ENCODE measurements around the gene LHFPL6. TPM values are rescaled to one million over a fixed set of nuclear protein-coding genes. Genes with fewer than 3 reads are reported as not detected.

Gene LHFPL6
- total RNA-seq, 1 donor = 45.2 TPM

DNA sequence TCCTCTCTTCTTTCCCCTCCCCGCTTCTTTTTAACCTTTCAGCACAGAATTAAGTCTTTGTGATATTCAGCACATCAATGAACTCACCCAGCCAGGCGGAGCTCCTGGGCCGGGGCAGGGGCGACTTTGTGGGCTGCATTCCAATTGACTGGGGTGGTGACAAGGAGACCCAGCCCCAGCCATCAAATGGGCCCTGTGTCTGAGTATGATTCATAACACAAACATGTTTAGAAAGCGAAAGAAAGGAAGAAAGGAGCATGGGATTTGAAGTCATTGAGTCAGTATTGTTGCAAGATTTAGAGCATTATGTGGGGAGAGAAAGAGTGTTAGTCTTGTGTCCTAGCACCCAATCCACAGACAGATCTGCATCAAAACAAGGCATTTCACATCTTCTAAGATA lies 185.3 kb downstream of the LHFPL6 start:
- TF ChIP-seq, protein P1, sequence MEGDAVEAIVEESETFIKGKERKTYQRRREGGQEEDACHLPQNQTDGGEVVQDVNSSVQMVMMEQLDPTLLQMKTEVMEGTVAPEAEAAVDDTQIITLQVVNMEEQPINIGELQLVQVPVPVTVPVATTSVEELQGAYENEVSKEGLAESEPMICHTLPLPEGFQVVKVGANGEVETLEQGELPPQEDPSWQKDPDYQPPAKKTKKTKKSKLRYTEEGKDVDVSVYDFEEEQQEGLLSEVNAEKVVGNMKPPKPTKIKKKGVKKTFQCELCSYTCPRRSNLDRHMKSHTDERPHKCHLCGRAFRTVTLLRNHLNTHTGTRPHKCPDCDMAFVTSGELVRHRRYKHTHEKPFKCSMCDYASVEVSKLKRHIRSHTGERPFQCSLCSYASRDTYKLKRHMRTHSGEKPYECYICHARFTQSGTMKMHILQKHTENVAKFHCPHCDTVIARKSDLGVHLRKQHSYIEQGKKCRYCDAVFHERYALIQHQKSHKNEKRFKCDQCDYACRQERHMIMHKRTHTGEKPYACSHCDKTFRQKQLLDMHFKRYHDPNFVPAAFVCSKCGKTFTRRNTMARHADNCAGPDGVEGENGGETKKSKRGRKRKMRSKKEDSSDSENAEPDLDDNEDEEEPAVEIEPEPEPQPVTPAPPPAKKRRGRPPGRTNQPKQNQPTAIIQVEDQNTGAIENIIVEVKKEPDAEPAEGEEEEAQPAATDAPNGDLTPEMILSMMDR (IDR thresholded peaks at IDR 0.05; ENCODE audit: insufficient read depth, low read length) = no peak
- DNase-seq (ENCODE audit: low read depth) = peak; percentile 57
- H3K4me3 ChIP-seq (ENCODE audit: low read depth, low read length) = peak overlapping the region; percentile 15

DNA sequence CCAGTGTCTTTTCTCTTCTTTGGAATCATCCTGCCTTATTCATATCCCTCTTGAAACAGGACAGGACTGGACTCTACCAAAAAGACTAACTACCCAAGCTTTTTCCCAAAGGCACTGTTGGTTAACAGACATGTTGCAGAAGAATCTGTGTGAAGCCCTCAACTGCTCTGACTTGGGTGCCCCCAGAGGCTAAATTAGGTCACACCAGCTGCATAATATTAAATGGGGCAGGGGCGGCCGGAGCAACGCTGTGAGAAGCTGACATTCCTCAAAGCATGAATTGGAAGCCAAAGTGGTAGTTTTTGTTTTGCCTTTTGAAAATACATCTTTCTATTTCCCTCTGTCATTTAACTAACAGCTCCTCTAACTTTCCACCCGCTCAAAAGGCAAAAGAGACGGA lies 185.9 kb downstream of the LHFPL6 start:
- H3K4me3 ChIP-seq (ENCODE audit: low read depth, low read length) = peak overlapping the region; percentile 15
- TF ChIP-seq, protein P1 (IDR thresholded peaks at IDR 0.05; ENCODE audit: insufficient read depth, low read length) = peak; percentile 28
- DNase-seq (ENCODE audit: low read depth) = no peak

DNA sequence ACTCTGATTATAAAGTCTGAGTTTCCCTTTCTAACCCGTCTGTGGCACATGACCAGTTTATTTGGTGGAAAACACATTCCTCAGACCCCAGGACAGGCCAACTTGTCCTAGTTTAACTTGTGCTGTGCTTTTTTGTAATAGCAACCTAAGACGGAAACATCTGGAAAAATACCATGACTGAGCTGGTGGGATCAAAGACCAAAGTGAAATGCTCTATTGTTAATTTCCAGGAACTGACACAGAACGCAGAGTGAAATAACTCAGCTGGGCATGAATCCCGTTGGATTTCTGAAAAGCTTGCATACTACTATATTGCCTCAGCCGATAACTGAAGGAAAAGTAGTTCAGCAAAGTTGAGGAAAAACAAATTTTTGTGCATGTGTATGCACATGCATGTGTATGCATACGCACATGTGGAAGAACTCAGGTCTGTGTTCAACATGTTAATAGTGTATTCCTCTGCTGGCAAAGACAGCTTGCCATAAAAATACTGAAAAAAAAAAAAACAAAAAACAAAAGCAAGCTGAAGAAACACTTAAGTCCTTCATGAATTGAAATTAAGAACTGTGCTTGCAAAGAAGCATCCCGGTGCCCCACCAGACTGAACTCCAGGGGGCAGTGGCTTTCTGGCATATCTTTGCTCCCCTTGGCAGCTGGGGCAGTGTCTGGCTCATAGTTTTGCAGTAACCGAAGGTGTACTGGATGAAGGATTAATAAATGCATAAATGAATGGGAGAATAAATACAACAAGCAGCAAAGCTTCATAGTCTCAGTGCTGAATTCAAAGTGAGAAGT lies 187.8 kb downstream of the LHFPL6 start:
- TF ChIP-seq, protein P1 (IDR thresholded peaks at IDR 0.05; ENCODE audit: insufficient read depth, low read length) = peak; percentile 67
- peak; percentile 96 for DNase-seq (ENCODE audit: low read depth)
- H3K4me3 ChIP-seq (ENCODE audit: low read depth, low read length) = peak overlapping the region; percentile 10

DNA sequence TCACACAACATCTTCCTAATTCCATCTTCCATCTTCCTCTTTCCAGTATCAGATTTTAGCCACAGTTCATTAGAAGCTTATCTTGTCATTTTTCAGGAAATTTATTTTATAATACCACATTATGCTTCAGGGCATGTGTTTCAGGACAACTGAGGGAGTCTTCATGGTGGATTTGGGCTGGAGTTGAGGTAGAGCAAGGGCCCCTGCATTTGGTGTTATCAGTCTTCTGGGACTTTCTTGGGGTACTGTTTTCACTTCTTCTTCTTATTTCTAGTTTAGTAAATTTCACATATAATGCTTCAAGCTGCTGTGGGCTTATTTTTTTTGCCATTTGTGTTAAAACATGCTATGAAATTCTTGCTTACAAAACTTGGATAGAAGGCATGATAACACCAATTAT lies 188.7 kb downstream of the LHFPL6 start:
- TF ChIP-seq, protein P1 (IDR thresholded peaks at IDR 0.05; ENCODE audit: insufficient read depth, low read length) = no peak
- no peak for DNase-seq (ENCODE audit: low read depth)
- H3K4me3 ChIP-seq (ENCODE audit: low read depth, low read length) = no peak overlapping the region

DNA sequence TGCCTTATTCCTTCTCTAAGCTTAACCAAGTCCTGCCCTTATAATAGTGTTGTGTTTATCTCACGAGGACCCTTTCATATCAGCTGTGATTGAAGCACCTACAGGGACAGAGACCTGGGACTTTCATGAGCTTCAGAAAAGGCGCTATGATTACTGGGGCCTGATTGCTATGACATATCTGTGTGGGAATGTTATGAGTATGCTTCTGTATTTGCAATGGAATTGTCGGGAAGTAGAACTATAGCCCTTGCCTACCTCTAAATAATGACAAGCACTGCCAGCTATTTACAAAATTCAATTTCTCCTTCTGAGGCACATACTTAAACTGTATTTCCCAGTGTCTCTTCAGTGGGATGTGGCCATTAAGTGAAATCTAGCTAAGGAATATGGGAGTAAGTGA lies 191.5 kb downstream of the LHFPL6 start:
- no peak overlapping the region for H3K4me3 ChIP-seq (ENCODE audit: low read depth, low read length)
- TF ChIP-seq, protein P1 (IDR thresholded peaks at IDR 0.05; ENCODE audit: insufficient read depth, low read length) = no peak
- no peak for DNase-seq (ENCODE audit: low read depth)

DNA sequence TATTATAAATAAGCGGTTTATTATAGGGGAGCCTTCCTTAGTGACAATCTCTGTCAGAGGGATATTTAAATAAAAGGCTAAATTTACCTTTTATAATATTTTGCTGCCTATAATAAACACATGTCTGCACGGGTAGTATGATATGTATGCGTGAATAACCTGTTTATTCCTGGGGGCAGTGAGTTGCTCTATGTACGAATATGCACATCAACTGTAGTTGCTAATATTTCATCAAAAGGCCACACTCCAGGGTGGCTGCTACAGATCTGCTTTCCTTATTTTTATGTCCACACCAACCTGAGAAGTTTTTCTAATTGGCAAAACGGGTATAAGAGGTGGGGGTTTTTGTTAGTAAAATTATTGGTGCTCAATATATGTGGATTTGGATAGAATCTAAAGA lies 192.0 kb downstream of the LHFPL6 start:
- no peak for DNase-seq (ENCODE audit: low read depth)
- TF ChIP-seq, protein P1 (IDR thresholded peaks at IDR 0.05; ENCODE audit: insufficient read depth, low read length) = no peak
- no peak overlapping the region for H3K4me3 ChIP-seq (ENCODE audit: low read depth, low read length)
